K562 (cell line): ENCODE data around the gene TEX14. TPM values are rescaled to one million over a fixed set of nuclear protein-coding genes. Genes with fewer than 3 reads are reported as not detected.
"Not testable (repeated sequence)": the region's sequence is repeated elsewhere in the genome, so short reads cannot be mapped to it uniquely, and the experiment has no call there.

Source experiments
- ATAC-seq: fragments of 200-7000 bp; cut with Tn5 transposase; 3 replicates; pipeline ENCODE4 v1.9.1; 2020; ENCODE audit warnings: moderate library complexity
- BruUV-seq: library from RNA; stranded (reverse); fragments of 400-500 nt; replicated peaks from 2 replicates; lab custom pipeline; 2021; lab: Mats Ljungman, UMichigan
- CTCF ChIA-PET: fragments of 300-600 bp; formaldehyde crosslinking; extraction: SDS; loops from one replicate; lab custom pipeline; 2021; ENCODE audit warnings: low intra/inter-chr PET ratio; lab: Yijun Ruan, JAX
- POLR2A ChIA-PET: fragments of 300-600, 350-650 bp; sonication (Branson Sonifier 250); formaldehyde crosslinking; extraction: SDS; loops from one replicate; lab custom pipeline; 2021; ENCODE audit warnings: antibody characterized with exemption, inconsistent platforms; lab: Yijun Ruan, JAX
- DNase-seq, 4 experiments: peaks; one replicate each; pipeline versions ENCODE4 v3.0.0 to v3.0.0-alpha.2; 2011 to 2018; ENCODE audit warnings: low spot score in 3 of 4, mixed read lengths in 3 of 4; ENCODE audit errors: extremely low read depth in 1 of 4
- FAIRE-seq: peaks from 2 replicates; lab custom pipeline; 2011; peaks lifted over from hg19 to GRCh38; lab: Jason Lieb, UNC
- H2AFZ ChIP-seq: 2 replicates; pipeline ENCODE4 v1.6.0; 2011; ENCODE audit warnings: low read depth, low read length, control low read depth, inconsistent platforms
- H3K27ac ChIP-seq: fragments of 200-600 bp; 3 replicates; pipeline ENCODE4 v1.8.0; 2011; ENCODE audit warnings: low read depth, mild to moderate bottlenecking, control low read depth, inconsistent platforms, low read length, moderate library complexity, mixed read lengths; ENCODE audit errors: extremely low read depth
- H3K27me3 ChIP-seq, 2 experiments: fragments of 300-600 bp in 1 of 2; 2 replicates in 1 of 2; 3 replicates in 1 of 2; pipeline versions ENCODE4 v1.6.0 to v1.8.0; 2011; ENCODE audit warnings: inconsistent platforms in 2 of 2, low read length in 2 of 2, mild to moderate bottlenecking in 1 of 2, mixed read lengths in 1 of 2, moderate library complexity in 1 of 2; ENCODE audit not compliant: control insufficient read depth in 2 of 2, insufficient read depth in 2 of 2
- H3K36me3 ChIP-seq: fragments of 300-600 bp; 3 replicates; pipeline ENCODE4 v1.8.0; 2011; ENCODE audit warnings: mild to moderate bottlenecking, low read length, inconsistent platforms; ENCODE audit not compliant: control insufficient read depth, insufficient read depth
- H3K4me1 ChIP-seq, 2 experiments: fragments of 200-600 bp in 1 of 2; replicated peaks in 1 of 2; 2 replicates in 1 of 2; 3 replicates in 1 of 2; pipeline versions ENCODE4 v1.5.1 to v1.8.0; 2011; ENCODE audit warnings: inconsistent platforms in 2 of 2, low read length in 2 of 2, mild to moderate bottlenecking in 1 of 2, mixed read lengths in 1 of 2, moderate library complexity in 1 of 2; ENCODE audit not compliant: control insufficient read depth in 2 of 2, insufficient read depth in 2 of 2
- H3K4me2 ChIP-seq: 2 replicates; pipeline ENCODE4 v1.6.1; 2011; ENCODE audit warnings: low read length, control low read depth, inconsistent platforms, mixed read lengths; ENCODE audit not compliant: insufficient read depth
- H3K4me3 ChIP-seq: fragments of 200-600 bp; sonication (generic), shearing (Covaris generic); 2 replicates; pipeline ENCODE4 v1.5.1; 2016; ENCODE audit warnings: control low read depth, inconsistent platforms
- H3K79me2 ChIP-seq: fragments of 200-600 bp; 3 replicates; pipeline ENCODE4 v1.8.0; 2011; ENCODE audit warnings: low read length, inconsistent platforms; ENCODE audit not compliant: control insufficient read depth, insufficient read depth
- H3K9ac ChIP-seq, 2 experiments: 2 replicates each; pipeline versions ENCODE4 v1.6.0 to v1.6.1; 2011; ENCODE audit warnings: low read depth in 2 of 2, low read length in 2 of 2, control low read depth in 1 of 2, inconsistent platforms in 1 of 2, mild to moderate bottlenecking in 1 of 2, mixed read lengths in 1 of 2; ENCODE audit not compliant: insufficient read depth in 1 of 2
- H3K9me1 ChIP-seq: one replicate; pipeline ENCODE4 v1.6.0; 2011; ENCODE audit warnings: inconsistent platforms, mild to moderate bottlenecking, low read length, moderate library complexity; ENCODE audit not compliant: control insufficient read depth, insufficient read depth
- H3K9me3 ChIP-seq: replicated peaks from 2 replicates; pipeline ENCODE4 v1.5.1; 2011; ENCODE audit warnings: low read depth, low read length, inconsistent platforms; ENCODE audit not compliant: control insufficient read depth, insufficient read depth
- H4K20me1 ChIP-seq: replicated peaks from 2 replicates; pipeline ENCODE4 v1.6.1; 2011; ENCODE audit warnings: low read length, inconsistent platforms, mixed read lengths; ENCODE audit not compliant: control insufficient read depth, insufficient read depth
- C11orf30 ChIP-seq: fragments of 450-650 bp; IDR thresholded peaks from 2 replicates; pipeline ENCODE4 v1.6.1; 2016; ENCODE audit warnings: low read depth, mild to moderate bottlenecking
- KDM1A ChIP-seq, 2 experiments: fragments of 450-650 bp; IDR thresholded peaks; 2 replicates each; pipeline ENCODE4 v1.6.1; 2016; ENCODE audit warnings: mild to moderate bottlenecking in 2 of 2
- NFE2 ChIP-seq: IDR thresholded peaks from 2 replicates; pipeline ENCODE4 v1.6.1; 2014; ENCODE audit warnings: antibody characterized with exemption, low read depth
- NONO ChIP-seq, 2 experiments: fragments of 200-400 bp in 1 of 2; fragments of 450-650 bp in 1 of 2; formaldehyde crosslinking in 1 of 2; IDR thresholded peaks; 2 replicates each; pipeline ENCODE4 v1.6.1; 2017; ENCODE audit warnings: low read depth in 2 of 2, mild to moderate bottlenecking in 2 of 2, moderate library complexity in 2 of 2, low read length in 1 of 2
- ZNF316 ChIP-seq: fragments of 450-650 bp; IDR thresholded peaks from 2 replicates; pipeline ENCODE4 v1.6.1; 2016
- WGBS: fragments of 100-300 bp; shearing (Covaris generic); methylation state at CpG from one replicate; pipeline ENCODE4 v1.1.6; 2016; ENCODE audit warnings: low coverage, mixed read lengths; ENCODE audit not compliant: insufficient coverage; ENCODE audit errors: missing lambda C conversion rate; 5-methylcytosine and 5-hydroxymethylcytosine counted together
- in situ Hi-C: fragments of 300-500 bp; cut with MboI; formaldehyde crosslinking; loops from 4 replicates; pipeline ENCODE4 v1.15.0; 2018; ENCODE audit warnings: inconsistent platforms, mixed read lengths
- intact Hi-C: fragments of 100-400 bp; cut with micrococcal nuclease; formaldehyde crosslinking; loops from 2 replicates; pipeline ENCODE4 v1.14.2; 2022
- polyA plus RNA-seq, 8 experiments: library from polyadenylated mRNA; depleted of rRNA in 4 of 8; stranded (reverse) in 5 of 8; unstranded in 3 of 8; fragments of >200 nt; fragmentation: Nextera tagmentation in 2 of 8; fragmentation: Illumina TruSeq in 1 of 8; extraction: Ambion mirVana in 2 of 8; extraction: Trizol in 1 of 8; gene quantifications; 2 replicates each; pipeline versions ENCODE4 v1.2.1 to v1.2.3, GENCODE V29; 2011 to 2014; ENCODE audit warnings: inconsistent platforms in 1 of 8, missing spikeins in 1 of 8
- total RNA-seq, 7 experiments: library from RNA; depleted of rRNA in 6 of 7; stranded (reverse); fragments of >200 nt in 6 of 7; fragmentation: Illumina TruSeq in 2 of 7; extraction: Trizol in 2 of 7; gene quantifications; 2 replicates each; pipeline versions ENCODE4 v1.2.1 to v1.2.3, GENCODE V29; 2011 to 2021; ENCODE audit warnings: low replicate concordance in 1 of 7
- TF ChIP-seq, protein P1 (sequence below): sonication (generic); IDR thresholded peaks from 2 replicates; pipeline ENCODE4 v1.6.1; 2016
- TF ChIP-seq, protein P2 (sequence below), 3 experiments: fragments of 200-800 bp in 1 of 3; fragments of 250-450 bp in 1 of 3; fragments of 450-650 bp in 1 of 3; sonication (Bioruptor Pico) in 1 of 3; sonication (Bioruptor generic) in 1 of 3; formaldehyde crosslinking in 1 of 3; IDR thresholded peaks; 2 replicates each; pipeline versions ENCODE4 v1.6.1 to v1.8.0; 2016 to 2022; ENCODE audit warnings: mild to moderate bottlenecking in 2 of 3, missing genetic modification characterization in 2 of 3, missing compliant biosample characterization in 1 of 3, moderate library complexity in 1 of 3

The TEX14 gene
- total and polyA plus RNA-seq, 9 of the 15 experiments (the other 6 are each of a cell fraction or from before 2014, with no cell fraction given) = 0.05 to 0.12 (median 0.09) TPM; not detected in 1

DNA sequence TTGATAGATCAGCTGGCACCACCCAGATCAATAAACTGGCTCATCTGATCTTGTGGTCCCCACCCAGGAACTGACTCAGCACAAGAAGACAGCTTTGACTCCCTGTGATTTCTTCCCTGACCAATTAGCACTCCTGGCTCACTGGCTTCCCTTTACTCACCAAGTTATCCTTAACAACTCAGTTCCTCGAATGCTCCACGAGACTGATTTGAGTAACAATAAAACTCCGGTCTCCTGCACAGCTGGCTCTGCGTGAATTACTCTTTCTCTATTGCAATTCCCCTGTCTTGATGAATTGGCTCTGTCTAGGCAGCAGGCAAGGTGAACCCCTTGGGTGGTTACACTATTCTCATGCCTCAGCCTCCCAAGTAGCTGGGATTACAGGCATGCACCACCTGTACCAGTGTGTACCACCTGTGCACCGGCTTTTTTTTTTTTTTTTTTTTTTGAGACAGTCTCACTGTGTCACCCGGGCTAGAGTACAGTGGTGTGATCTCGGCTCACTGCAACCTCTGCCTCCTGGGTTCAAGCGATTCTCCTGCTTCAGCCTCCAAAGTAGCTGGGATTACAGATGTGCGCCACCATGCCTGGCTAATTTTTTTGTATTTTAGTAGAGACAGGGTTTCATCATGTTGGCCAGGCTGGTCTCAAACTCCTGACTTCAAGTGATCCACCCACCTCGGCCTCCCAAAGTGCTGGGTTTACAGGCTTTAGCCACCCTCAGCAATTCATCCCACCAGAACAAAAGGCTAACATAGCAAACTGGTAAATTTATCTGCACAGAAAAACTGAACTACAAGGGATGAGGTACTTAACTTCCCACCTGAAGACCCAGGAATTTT lies 33.7 kb downstream of the TEX14 start:
- peak overlapping the region; percentile 80; the same call in 1 of the 2 replicates for H3K4me2 ChIP-seq
- H3K9me3 ChIP-seq, H3K4me3 ChIP-seq, H2AFZ ChIP-seq, H3K36me3 ChIP-seq, in situ Hi-C loops, BruUV-seq, FAIRE-seq, H3K79me2 ChIP-seq, H3K27me3 ChIP-seq, H3K9ac ChIP-seq, CTCF ChIA-PET, intact Hi-C loops, ATAC-seq, H3K9me1 ChIP-seq, H4K20me1 ChIP-seq, H3K4me1 ChIP-seq: not testable (repeated sequence)
- TF ChIP-seq, protein P1, sequence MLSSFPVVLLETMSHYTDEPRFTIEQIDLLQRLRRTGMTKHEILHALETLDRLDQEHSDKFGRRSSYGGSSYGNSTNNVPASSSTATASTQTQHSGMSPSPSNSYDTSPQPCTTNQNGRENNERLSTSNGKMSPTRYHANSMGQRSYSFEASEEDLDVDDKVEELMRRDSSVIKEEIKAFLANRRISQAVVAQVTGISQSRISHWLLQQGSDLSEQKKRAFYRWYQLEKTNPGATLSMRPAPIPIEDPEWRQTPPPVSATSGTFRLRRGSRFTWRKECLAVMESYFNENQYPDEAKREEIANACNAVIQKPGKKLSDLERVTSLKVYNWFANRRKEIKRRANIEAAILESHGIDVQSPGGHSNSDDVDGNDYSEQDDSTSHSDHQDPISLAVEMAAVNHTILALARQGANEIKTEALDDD = peak; percentile 51; the same call in 1 of the 2 replicates
- peak; percentile 62; the same call in 1 of the 2 replicates for TF ChIP-seq C11orf30
- TF ChIP-seq, protein P2, sequence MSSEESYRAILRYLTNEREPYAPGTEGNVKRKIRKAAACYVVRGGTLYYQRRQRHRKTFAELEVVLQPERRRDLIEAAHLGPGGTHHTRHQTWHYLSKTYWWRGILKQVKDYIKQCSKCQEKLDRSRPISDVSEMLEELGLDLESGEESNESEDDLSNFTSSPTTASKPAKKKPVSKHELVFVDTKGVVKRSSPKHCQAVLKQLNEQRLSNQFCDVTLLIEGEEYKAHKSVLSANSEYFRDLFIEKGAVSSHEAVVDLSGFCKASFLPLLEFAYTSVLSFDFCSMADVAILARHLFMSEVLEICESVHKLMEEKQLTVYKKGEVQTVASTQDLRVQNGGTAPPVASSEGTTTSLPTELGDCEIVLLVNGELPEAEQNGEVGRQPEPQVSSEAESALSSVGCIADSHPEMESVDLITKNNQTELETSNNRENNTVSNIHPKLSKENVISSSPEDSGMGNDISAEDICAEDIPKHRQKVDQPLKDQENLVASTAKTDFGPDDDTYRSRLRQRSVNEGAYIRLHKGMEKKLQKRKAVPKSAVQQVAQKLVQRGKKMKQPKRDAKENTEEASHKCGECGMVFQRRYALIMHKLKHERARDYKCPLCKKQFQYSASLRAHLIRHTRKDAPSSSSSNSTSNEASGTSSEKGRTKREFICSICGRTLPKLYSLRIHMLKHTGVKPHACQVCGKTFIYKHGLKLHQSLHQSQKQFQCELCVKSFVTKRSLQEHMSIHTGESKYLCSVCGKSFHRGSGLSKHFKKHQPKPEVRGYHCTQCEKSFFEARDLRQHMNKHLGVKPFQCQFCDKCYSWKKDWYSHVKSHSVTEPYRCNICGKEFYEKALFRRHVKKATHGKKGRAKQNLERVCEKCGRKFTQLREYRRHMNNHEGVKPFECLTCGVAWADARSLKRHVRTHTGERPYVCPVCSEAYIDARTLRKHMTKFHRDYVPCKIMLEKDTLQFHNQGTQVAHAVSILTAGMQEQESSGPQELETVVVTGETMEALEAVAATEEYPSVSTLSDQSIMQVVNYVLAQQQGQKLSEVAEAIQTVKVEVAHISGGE (CRISPR knock-in tag; IDR thresholded peaks at IDR 0.05) = peak in 1 of 3 experiments; percentile 75; a peak in 1 of 6 replicates
- TF ChIP-seq NFE2 = 0 out of 2 replicates have a peak, but pooled peaks have one; percentile 26
- peak in 1 of 2 experiments; percentile 41; a peak in 1 of 4 replicates for TF ChIP-seq NONO (IDR thresholded peaks at IDR 0.05; ENCODE audit: low read depth in 2 of 2, low read length in 1 of 2)
- TF ChIP-seq KDM1A (IDR thresholded peaks at IDR 0.05) = peak; percentile 21 to 28; a peak in 1 of 4 replicates
- TF ChIP-seq ZNF316 = peak; percentile 73
- H3K27ac ChIP-seq = 0 out of 3 replicates have a peak overlapping the region, but pooled peaks have one; percentile 2
- peak in 1 of 4 experiments; percentile 30 for DNase-seq
- WGBS = 33% methylated on average over 10 of the region's 10 CpGs
- POLR2A ChIA-PET = interaction anchor here (0.6 to 11.2 kb wide), 44 partner anchors 13 to 1898 kb away, joined by 3 to 281 read pairs (median 4); partner anchors contain the start of genes MTMR4, RAD51C and SUPT4H1
